WI38 (cell line): Measurements from ENCODE around the gene FEZF2.
A peak's percentile ranks its signal among the peaks of the same experiment; 100 is the strongest.

ENCODE experiments used
- H3K4me3 ChIP-seq: 2 replicates; pipeline ENCODE4 v1.5.1; 2011; ENCODE audit warnings: low read depth, mild to moderate bottlenecking, control low read depth, low read length
- CTCF ChIP-seq: IDR thresholded peaks from 2 replicates; pipeline ENCODE4 v1.5.1; 2012; ENCODE audit warnings: low read depth, mild to moderate bottlenecking, control low read depth, low read length

Gene FEZF2

GRCh38 chr3:62378921-62379320, 5.6 kb upstream of the FEZF2 start:
- no peak for TF ChIP-seq CTCF
- no peak overlapping the region for H3K4me3 ChIP-seq

- no peak overlapping the region for H3K4me3 ChIP-seq
- TF ChIP-seq CTCF: no peak
These were observed 5.0 kb upstream of the FEZF2 start for GRCh38 chr3:62378311-62378789.

GRCh38 chr3:62376906-62377877, 3.8 kb upstream of the FEZF2 start:
- no peak for TF ChIP-seq CTCF
- H3K4me3 ChIP-seq: no peak overlapping the region

- no peak for TF ChIP-seq CTCF
- H3K4me3 ChIP-seq: no peak overlapping the region
These were observed 3.0 kb upstream of the FEZF2 start for GRCh38 chr3:62376454-62376720.

- no peak overlapping the region for H3K4me3 ChIP-seq
- no peak for TF ChIP-seq CTCF
These were observed 2.5 kb upstream of the FEZF2 start for GRCh38 chr3:62375655-62376453.

- TF ChIP-seq CTCF: no peak
- peak overlapping the region; percentile 16; the same call in 1 of the 2 replicates for H3K4me3 ChIP-seq
These were observed 1.2 kb upstream of the FEZF2 start for GRCh38 chr3:62374341-62375218.
